GM21619 (cell line): ENCODE results near the gene MTARC2.

Source experiments
- ATAC-seq: cut with Tn5 transposase; IDR thresholded peaks from one replicate; pipeline ENCODE4 v1.9.1; 2021; ENCODE audit not compliant: unreplicated experiment

The MTARC2 gene

DNA sequence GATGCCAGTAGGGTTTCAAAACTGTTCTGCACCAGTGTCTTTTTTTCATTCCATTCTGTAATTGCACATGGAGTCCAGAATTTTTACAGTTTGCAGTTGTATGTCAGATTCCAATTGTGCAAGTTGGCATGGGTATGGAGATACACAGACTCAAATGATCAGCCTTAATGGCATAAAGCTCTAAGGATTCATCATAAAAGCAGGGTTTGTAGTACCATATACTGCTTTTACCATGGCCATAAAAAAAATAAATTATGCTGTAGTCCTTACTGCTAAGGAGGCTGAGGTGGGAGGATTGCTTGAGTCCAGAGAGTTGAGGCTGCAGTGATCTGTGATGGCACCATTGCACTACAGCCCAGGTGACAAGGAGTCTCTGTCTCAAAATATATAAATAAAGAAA lies 48.9 kb downstream of the MTARC2 start:
- ATAC-seq = no peak

DNA sequence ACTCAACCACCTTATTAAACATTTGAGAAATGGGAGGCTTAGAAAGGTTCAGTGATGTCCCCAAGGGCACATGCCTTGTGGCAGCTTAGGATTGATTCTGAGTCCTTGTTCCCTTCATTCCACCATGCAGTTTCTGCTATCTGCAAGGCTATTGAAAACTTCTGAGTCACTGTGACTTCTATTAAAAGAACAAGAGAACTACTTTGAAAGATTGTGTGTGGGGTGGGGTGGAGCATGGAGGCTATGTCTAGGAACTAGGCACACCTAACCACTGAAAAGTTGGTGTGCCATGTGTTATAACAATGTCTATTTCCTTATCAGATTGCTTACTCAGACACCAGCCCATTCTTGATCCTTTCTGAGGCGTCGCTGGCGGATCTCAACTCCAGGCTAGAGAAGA lies 49.4 kb downstream of the MTARC2 start:
- ATAC-seq = no peak

DNA sequence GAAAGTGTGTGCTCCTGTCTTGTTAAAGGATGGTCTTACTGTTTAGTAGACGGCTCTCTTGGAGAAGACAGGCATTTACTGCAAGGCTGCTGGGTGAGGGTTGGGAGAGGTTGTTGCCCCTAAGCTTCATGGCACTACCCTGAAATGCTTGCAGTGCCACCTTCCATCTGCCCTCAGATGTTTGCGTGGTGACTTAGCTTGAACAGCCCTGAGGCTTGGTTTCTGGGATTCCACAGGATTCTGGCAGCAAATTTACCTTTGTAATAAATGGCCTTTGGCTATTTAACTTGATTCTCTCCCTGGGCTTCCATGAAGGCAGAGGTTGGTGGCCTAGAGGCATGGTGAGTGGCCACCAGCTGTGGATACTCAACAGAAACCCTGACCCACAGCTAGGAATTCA lies 50.2 kb downstream of the MTARC2 start:
- ATAC-seq = no peak

DNA sequence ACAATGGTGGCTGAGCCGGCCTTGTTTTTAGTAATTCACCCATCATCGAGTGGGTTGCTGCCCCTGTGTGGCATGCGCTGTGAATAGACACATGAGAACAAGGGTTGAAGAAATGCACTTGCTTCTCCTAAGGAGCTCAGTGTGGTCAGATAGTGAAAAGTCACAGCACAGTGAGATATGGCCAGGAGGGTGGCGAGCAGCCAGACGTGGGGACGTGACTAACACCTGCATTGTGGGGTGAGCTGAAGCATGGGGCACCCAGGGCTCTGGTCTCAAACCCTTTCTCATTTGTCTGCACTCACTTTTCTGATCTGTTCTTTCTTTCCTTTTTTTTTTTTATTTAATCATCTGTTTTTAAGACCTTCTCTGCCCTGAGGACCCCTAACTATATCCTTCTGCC lies 52.1 kb downstream of the MTARC2 start:
- no peak for ATAC-seq

DNA sequence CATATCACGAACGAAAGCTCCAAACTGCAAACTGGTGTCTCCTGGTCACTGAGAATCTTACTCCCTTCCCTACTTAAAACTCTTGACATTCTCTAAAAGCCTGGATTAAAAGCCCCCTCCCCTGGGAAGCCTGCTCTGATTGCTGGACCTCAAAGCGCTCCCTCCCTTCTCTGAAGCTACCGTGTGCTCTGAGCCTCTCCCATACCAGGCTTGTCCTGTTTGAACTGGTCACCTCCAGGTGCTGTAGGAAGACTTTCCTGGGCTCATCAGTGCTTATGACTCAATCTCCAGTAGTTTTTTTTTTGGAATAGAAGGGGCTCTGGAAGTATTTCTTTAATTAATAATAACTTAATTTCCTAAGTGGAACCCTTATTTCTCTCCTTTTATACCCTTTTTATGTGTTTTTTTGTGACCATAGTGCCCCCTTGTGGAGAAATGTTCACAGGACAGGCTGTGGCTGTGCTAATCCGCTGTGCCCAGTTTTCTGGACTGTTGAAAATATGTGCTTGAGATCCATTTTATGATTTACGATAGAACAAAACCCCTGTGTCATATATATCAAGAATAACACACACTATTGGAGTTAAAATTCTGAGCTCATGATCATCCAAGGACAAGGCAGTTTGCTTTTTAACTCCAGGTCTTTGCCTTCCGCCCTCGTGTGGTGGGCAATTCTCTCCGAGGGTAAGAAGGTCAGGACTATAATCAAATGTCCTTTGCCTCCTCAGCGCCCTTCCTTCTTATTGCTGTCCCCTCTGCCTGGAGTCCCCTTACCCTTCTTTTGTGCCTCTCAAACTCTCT lies 55.5 kb downstream of the MTARC2 start:
- ATAC-seq = peak; percentile 68

DNA sequence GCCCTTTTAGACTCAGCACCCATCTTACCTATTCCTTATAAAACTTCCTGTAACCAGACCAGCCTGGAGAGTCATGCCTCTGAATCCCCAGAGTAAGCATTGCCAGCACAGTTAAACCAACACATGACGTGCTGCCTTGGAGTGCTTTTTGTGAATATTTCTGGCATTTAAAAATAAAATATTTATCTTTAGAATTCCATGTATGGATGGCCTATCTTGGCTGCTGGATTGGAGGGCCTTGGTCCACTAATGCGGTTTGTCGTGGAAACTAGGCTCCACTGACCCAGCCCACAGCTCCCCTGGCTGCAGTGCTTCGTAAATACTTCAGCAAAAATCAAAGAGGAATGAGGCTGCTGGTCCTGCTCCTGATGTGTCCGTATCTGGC lies 56.1 kb downstream of the MTARC2 start:
- ATAC-seq = no peak

DNA sequence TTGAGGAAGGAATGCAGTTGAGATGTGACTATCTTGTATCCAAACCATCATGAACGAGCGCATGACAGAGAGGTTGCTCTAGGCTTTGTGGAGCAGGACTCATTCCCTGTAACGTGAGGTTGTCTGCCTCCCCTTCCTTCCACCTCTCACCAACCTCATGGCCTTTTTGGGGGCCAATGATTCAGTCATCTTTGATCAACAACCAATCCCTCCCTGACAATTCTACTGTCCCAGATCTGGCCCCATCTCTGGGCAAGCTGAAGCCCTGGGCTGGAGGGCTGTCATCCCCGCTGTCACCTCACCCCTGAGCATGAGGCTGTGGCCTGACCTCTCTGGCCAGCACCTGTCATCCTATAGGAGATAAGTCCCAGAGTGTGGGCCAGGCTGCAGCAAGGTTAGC lies 58.3 kb downstream of the MTARC2 start:
- no peak for ATAC-seq

DNA sequence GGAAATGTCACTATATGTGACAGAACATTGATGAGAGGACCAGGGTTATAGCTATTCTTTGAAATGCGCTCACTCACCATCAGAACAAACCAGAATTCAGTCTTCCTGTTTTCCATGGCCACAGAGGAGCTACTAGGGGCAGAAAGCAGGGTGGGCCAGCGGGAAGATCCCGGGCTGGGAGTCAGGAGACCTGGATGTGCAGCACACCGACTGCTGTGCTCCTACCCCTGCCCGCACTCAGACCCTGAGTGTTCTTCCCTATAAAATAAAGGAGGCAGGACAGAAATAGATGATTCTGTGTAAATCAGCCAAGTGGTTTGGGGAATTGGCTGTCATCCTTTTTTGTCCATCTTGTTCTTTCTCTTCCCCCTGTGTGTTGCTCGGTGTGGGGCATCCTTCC lies 59.6 kb downstream of the MTARC2 start:
- ATAC-seq = no peak

DNA sequence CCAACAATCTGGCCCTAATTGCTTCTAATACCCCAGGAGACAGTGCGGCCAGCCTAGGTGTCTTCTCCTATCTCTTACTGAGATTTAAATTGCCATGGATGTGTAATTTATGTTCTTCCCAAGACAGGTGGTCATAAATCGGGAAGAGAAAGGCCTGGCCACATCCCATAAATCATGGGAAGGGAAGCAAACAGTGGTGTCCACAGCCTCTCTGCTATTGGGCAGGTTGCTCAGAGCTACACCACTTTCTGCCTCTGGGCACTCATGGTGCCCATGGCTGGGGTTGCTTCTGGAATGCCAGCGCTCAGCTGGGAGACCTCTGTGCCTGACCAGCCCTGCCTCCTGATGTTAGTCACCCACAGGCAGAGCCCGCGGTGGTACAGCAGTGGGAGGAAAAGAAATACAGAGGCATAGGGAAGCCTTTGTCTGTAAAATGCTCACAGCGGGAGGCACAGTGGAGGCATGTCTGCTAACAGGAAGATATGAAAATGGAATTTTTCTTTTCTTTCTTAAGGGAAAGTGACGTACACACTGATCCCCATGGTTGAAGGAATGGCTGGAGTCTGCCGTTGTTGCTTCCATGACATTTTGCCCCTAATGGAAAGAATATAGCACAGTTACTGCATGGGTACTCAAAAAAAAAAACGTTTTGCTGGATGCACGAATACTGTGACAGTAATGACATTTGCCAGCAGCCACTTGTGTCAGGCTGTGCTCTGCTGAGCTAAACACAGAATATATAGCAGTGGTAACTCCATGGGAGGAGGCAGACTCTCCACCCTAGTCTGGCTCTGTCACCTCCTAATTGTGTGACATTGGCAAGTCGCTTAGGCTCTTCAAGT lies 60.4 kb downstream of the MTARC2 start:
- ATAC-seq = no peak

DNA sequence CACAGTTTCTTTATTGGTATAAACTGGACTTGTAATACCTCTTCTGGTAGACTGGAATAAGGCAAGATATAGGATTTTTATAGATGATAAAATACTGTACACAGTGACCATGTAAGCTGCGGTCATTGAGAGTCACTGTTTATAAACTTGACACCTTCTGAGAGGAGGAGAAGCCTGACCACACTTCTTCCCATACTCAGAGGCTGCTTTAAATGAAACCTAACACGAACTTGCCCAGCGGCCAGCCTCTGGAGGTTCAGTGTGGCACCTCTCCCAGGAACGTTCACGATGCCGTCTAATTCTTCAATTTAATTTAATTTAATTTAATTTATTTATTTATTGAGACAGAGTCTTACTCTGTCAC lies 61.0 kb downstream of the MTARC2 start:
- ATAC-seq = no peak

DNA sequence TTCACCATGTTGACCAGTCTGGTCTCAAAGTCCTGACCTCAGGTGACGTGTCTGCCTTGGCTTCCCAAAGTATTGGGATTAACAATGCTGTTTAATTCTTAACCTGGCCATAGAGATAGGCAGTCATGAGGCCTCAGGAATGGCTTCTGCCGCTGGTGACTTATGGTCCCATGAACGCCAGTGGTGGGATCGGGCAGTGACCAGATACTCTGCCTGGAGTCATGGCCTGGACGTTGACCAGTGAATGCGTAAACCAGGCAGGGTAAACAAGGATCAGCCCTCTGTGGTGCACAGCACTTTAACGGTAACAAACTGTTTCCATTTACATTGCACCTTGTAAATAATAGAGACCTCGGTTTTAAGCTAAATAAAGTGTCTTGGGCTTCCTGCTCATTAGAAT lies 61.6 kb downstream of the MTARC2 start:
- peak; percentile 6 for ATAC-seq

DNA sequence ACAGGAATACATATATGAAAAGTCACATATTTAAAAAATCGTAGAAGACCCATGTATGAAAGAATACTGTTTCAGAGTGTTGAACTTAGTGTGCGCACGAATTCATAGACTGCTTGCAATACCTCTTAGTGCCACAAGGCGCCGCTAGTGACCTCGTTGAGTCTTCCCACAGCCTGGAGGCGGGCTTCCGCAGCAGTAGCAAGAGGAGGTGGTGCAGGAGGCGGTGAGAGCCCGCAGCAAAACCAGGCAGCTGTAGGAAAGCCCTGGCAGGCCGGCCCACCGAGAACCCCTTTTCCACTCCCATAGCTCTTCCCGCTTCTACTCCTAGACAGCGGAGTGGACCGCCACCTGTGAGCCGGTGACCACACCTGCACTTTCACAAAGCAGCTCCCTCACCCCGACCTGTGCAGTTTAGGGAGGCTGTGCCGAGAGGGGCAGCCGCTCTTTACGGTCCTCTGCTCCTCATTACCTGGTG lies 62.1 kb downstream of the MTARC2 start:
- peak; percentile 94 for ATAC-seq

DNA sequence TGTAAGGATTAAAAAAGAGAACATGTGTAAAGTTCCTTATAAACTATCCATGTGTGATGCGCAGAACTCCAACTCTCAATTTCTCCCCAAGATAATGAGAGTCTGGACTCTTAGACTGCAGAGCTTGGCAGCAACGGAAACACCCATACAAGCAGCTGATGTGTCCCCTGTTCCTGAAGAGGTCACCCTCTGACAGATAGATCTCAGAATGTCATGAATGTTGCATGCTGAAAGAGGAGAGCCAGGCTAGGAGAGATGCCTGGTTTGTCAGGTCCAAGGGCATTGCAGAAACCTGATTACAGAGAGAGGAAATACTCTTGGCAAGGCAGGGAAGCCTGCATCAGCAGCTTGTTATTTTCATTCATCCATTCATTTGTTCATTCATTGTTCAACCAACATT lies 62.8 kb downstream of the MTARC2 start:
- no peak for ATAC-seq

DNA sequence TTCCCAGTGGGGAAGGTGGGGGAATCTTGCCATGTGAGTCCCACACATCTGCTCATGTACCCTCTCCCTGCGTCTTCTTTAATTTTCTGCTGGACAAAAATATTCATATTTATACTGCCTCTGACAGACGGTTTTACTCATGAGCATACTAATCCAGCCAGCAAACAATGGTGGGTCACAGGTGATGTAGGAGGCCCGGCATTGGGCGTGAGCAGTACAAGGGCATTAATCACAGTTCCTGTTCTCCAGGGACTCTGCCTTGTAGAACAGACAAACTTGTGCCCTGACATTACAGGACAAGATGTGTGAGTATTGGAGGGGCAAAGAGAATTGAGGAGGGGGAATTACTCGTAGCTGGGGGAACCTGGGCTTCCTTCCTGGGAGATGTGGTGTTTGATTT lies 63.6 kb downstream of the MTARC2 start:
- ATAC-seq = no peak

DNA sequence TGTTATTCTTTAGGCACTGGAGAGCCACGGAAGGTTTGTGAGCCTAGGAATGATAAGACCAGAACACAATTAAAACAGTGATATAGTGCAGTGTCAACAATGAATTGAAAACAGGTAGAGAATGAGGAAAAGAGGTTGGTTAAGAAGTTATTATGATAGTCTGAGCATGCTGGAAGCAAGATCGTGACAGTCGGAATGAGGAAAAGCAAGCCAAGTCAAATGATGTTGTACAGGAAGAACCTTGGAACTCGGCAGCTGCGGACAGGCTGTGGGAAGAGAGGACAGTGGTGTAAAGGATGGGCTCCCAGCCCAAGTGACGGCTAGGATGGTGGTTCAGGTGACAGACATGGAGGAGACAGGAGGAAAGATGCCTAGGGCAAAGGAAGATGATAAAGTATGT lies 64.2 kb downstream of the MTARC2 start:
- ATAC-seq = no peak

DNA sequence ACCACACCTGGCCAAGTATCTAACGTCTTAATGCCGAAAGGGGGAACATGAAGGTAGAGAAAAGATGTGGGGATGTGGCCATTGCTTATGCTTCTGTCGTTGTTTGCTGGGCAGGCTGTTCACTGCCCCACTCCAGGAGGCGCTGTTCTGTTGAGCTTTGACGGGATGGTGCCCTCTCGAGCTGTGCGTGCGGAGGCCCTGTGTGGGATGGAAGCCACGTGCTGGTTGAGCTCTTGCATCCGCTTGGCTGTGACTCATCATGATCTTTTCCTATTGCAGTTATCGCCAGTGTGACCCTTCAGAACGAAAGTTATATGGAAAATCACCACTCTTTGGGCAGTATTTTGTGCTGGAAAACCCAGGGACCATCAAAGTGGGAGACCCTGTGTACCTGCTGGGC lies 64.9 kb downstream of the MTARC2 start:
- ATAC-seq = no peak

DNA sequence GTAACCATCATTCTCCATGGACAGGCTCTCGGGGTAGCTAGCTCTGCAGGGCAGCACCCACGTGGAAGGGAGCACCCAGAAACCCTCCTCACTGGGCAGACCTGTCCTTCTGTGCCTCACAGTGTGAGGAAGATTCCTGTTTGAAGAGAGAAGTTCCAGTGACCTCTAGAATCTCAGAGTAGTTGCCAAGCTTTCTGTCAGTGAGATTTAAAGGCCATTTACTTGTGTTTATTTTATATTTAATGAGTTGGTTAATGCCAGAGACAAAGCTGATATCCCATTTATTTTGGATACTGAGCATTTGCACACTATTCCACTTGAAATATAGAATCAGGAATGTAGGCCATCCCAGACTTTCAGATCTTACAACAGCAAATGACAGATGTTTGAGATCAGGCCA lies 67.3 kb downstream of the MTARC2 start:
- ATAC-seq = no peak

DNA sequence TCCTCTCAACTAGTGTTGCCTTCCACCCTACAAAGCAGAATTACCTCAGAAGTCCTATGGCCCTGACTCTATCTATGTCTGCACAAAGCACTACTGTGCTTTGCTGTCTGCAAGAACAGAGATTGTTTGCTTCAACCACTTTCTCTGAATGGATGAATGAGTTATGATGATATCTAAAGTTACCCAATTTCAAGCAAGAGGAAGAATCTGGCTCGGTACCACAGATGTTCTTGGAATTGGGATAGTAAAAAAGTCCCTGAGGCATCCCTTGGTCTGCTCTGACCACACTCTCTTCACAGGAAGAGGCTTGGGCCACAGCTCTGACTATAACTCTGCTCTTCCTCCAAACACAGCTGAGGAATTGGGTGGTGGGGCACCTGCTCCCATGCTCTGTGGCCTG lies 69.8 kb downstream of the MTARC2 start:
- ATAC-seq = no peak

DNA sequence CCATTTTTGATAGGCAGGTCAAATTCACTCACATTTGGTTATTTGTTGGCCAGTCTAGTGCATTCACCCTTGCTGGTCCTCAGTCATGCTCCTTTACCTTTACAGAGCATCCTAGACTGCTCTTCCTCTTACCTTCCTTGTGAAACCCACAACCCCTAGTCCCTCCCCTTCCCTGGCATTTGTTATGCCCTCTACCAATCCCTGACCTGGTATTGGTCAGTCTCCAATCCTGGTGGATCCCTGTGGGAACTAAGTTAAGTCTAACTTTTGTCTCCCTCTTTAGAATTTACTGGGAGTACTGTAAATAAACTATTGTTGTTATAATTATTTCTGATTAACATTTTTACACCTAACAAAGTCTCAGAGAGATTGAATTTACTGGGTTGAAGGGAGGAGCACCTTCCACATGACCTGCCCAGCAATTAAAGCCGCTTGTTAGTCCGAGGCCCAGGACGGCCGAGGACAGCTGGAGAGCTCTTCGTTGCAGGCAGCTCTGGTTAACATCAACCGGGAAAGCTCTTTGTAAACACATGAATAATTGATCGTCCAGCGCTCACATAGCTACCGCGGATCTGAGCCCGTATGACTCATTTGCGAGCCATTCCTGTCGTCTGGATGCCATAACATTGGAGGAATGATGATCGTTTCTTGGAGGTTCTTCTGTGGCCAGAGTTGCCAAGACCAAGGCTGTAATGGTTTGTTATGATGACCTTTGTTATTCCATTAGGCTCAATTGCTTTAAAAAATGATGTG lies 70.5 kb downstream of the MTARC2 start:
- ATAC-seq = no peak

DNA sequence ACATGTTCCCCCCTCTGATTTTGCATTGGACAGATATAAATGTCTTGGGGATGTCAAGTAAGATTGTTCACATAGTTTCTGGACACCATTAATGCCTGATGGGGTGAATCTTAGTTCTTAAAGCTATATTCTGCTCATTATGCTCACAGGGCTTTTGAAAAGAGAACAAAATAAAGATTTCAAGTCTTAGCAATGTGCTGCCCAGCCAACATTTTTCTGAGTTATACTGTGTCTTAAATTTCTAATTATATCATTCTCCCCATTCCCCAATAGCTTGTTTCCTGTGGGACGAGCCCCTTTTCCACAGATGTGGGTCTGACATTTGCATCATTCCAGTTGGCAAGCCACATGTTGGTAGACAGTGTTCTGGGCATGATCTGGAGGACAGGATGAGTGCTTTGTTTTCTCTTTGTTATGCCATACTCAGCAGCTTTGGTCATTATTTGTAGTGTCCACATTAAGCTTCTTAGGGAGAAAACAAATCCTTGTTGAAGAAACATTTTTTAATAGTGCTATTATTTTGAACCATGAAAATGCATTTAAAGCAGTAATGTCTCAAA lies 71.4 kb downstream of the MTARC2 start:
- ATAC-seq = no peak
